SW480 (cell line): ENCODE measurements around the gene GHRL.
"Not testable (repeated sequence)": the region's sequence is repeated elsewhere in the genome, so short reads cannot be mapped to it uniquely, and the experiment has no call there.

Experiments
- DNase-seq: peaks from one replicate; pipeline ENCODE4 v3.0.0-alpha.2; 2016; ENCODE audit warnings: low spot score

GHRL gene

GRCh38 chr3:10299175-10299574, 6.4 kb upstream of the GHRL start:
- no peak for DNase-seq

GRCh38 chr3:10298064-10298463, 5.3 kb upstream of the GHRL start:
- not testable (repeated sequence) for DNase-seq

- no peak for DNase-seq
Measured at GRCh38 chr3:10294030-10294586, 1.4 kb upstream of the GHRL start.

- no peak for DNase-seq
Measured at GRCh38 chr3:10291641-10292040, 1.1 kb downstream of the GHRL start.

- no peak for DNase-seq
Measured at GRCh38 chr3:10290481-10291176, 2.1 kb downstream of the GHRL start.

- no peak for DNase-seq
Measured at GRCh38 chr3:10289787-10290355, 2.9 kb downstream of the GHRL start.

GRCh38 chr3:10289077-10289476, 3.7 kb downstream of the GHRL start:
- no peak for DNase-seq

- no peak for DNase-seq
Measured at GRCh38 chr3:10288575-10288960, 4.2 kb downstream of the GHRL start.

GRCh38 chr3:10287936-10288574, 4.7 kb downstream of the GHRL start:
- DNase-seq: no peak

- peak; percentile 58 for DNase-seq
Measured at GRCh38 chr3:10286596-10287295, 6.0 kb downstream of the GHRL start.

- no peak for DNase-seq
Measured at GRCh38 chr3:10286133-10286524, 6.6 kb downstream of the GHRL start.

GRCh38 chr3:10285272-10286132, 7.2 kb downstream of the GHRL start:
- no peak for DNase-seq

GRCh38 chr3:10284496-10284895, 8.3 kb downstream of the GHRL start:
- no peak for DNase-seq

- no peak for DNase-seq
Measured at GRCh38 chr3:10283638-10284037, 9.1 kb downstream of the GHRL start.

- DNase-seq: no peak
Measured at GRCh38 chr3:10281951-10282350, 10.8 kb downstream of the GHRL start.

GRCh38 chr3:10280571-10280970, 12.2 kb downstream of the GHRL start:
- DNase-seq: no peak

GRCh38 chr3:10280177-10280529, 12.6 kb downstream of the GHRL start:
- DNase-seq: no peak

GRCh38 chr3:10279384-10280176, 13.2 kb downstream of the GHRL start:
- no peak for DNase-seq

- no peak for DNase-seq
Measured at GRCh38 chr3:10278501-10278900, 14.2 kb downstream of the GHRL start.

- no peak for DNase-seq
Measured at GRCh38 chr3:10277115-10277625, 15.6 kb downstream of the GHRL start.

- DNase-seq: no peak
Measured at GRCh38 chr3:10274601-10275000, 18.1 kb downstream of the GHRL start.
